DOHH2 (cell line): ENCODE measurements around the gene RBM38.

ENCODE experiments used
- H3F3A ChIP-seq: fragments of 200-600 bp; sonication (generic), shearing (Covaris generic); 2 replicates; pipeline ENCODE4 v1.6.0; 2016; ENCODE audit warnings: antibody characterized with exemption, mild to moderate bottlenecking; ENCODE audit not compliant: control insufficient read depth, insufficient read depth
- H3K27ac ChIP-seq: fragments of 200-600 bp; sonication (generic); 2 replicates; pipeline ENCODE4 v1.5.1; 2014; ENCODE audit warnings: low read depth, mild to moderate bottlenecking, low read length, moderate library complexity
- H3K27me3 ChIP-seq: fragments of 200-600 bp; sonication (generic); 2 replicates; pipeline ENCODE4 v1.6.1; 2014; ENCODE audit warnings: mild to moderate bottlenecking, low read length, mixed read lengths; ENCODE audit not compliant: control insufficient read depth
- H3K36me3 ChIP-seq: fragments of 200-600 bp; sonication (generic); 2 replicates; pipeline ENCODE4 v1.6.1; 2014; ENCODE audit warnings: mild to moderate bottlenecking, low read length, moderate library complexity, mixed read lengths; ENCODE audit not compliant: control insufficient read depth
- H3K4me1 ChIP-seq: fragments of 200-600 bp; sonication (generic); 2 replicates; pipeline ENCODE4 v1.6.1; 2014; ENCODE audit warnings: mild to moderate bottlenecking, low read length, mixed read lengths; ENCODE audit not compliant: control insufficient read depth
- H3K4me2 ChIP-seq: fragments of 200-600 bp; sonication (generic); 2 replicates; pipeline ENCODE4 v1.6.0; 2014; ENCODE audit warnings: mild to moderate bottlenecking, low read length, moderate library complexity
- H3K4me3 ChIP-seq: fragments of 200-600 bp; sonication (generic); 2 replicates; pipeline ENCODE4 v1.5.1; 2014; ENCODE audit warnings: mild to moderate bottlenecking, low read length, mixed read lengths
- H3K79me2 ChIP-seq: fragments of 200-600 bp; sonication (generic); 2 replicates; pipeline ENCODE4 v1.6.1; 2014; ENCODE audit warnings: mild to moderate bottlenecking, low read length, mixed read lengths; ENCODE audit not compliant: control insufficient read depth
- H3K9me2 ChIP-seq: fragments of 200-600 bp; sonication (generic); replicated peaks from 2 replicates; pipeline ENCODE4 v1.6.1; 2014; ENCODE audit warnings: mild to moderate bottlenecking, low read length, mixed read lengths; ENCODE audit not compliant: control insufficient read depth
- H3K9me3 ChIP-seq: fragments of 200-600 bp; sonication (generic); 2 replicates; pipeline ENCODE4 v1.6.1; 2014; ENCODE audit warnings: antibody characterized with exemption, low read length, mixed read lengths; ENCODE audit not compliant: control insufficient read depth, insufficient read depth
- H4K20me1 ChIP-seq: fragments of 200-600 bp; sonication (generic); 2 replicates; pipeline ENCODE4 v1.6.0; 2014; ENCODE audit warnings: low read depth, mild to moderate bottlenecking, antibody characterized with exemption, low read length, moderate library complexity; ENCODE audit not compliant: control insufficient read depth, insufficient read depth
- CTCF ChIP-seq: fragments of 200-600 bp; sonication (generic); IDR thresholded peaks from one replicate; pipeline ENCODE4 v1.5.1; 2014; ENCODE audit warnings: antibody characterized with exemption, mild to moderate bottlenecking, low read depth, low read length; ENCODE audit not compliant: poor library complexity, severe bottlenecking
- EZH2phosphoT487 ChIP-seq: fragments of 200-600 bp; sonication (generic); IDR thresholded peaks from 2 replicates; pipeline ENCODE4 v1.6.1; 2017; ENCODE audit warnings: borderline replicate concordance, mild to moderate bottlenecking, antibody characterized with exemption, low read length, moderate library complexity, mixed read lengths

RBM38 gene

GRCh38 chr20:57353351-57353750 is 37.8 kb upstream of the RBM38 start:
- no peaks in the 10 kb centered on the region for H3K27me3 ChIP-seq
- peaks cover 29% of the 10 kb centered on the region for H3K36me3 ChIP-seq
- H3F3A ChIP-seq: peaks cover 9% of the 10 kb centered on the region
- H3K27ac ChIP-seq: no peak overlapping the region
- peaks cover 37% of the 10 kb centered on the region for H3K79me2 ChIP-seq
- H3K9me2 ChIP-seq: no peaks in the 10 kb centered on the region
- TF ChIP-seq EZH2phosphoT487 (no peak), CTCF (peak; percentile 11)
- H4K20me1 ChIP-seq: peaks cover 17% of the 10 kb centered on the region
- H3K4me2 ChIP-seq: no peak overlapping the region
- H3K4me3 ChIP-seq: no peak overlapping the region
- H3K9me3 ChIP-seq: no peaks in the 10 kb centered on the region
- H3K4me1 ChIP-seq: peaks cover 17% of the 10 kb centered on the region

GRCh38 chr20:57361517-57361916 is 29.7 kb upstream of the RBM38 start:
- Histone ChIP-seq H3K4me2 (no peak overlapping the region), H4K20me1 (0 out of 2 replicates have a peak, but pooled peaks cover 3% of the 10 kb centered on the region), H3K27me3 (no peaks in the 10 kb centered on the region), H3K36me3 (peaks cover 27% of the 10 kb centered on the region), H3K27ac (no peak overlapping the region), H3K9me2 (no peaks in the 10 kb centered on the region), H3K4me3 (no peak overlapping the region), H3K4me1 (no peaks in the 10 kb centered on the region), H3K79me2 (peaks cover 6% of the 10 kb centered on the region; the same call in 1 of the 2 replicates), H3K9me3 (no peaks in the 10 kb centered on the region), H3F3A (peaks cover under 1% of the 10 kb centered on the region; the same call in 1 of the 2 replicates)
- TF ChIP-seq EZH2phosphoT487 (no peak), CTCF (no peak)

GRCh38 chr20:57364451-57364850 is 26.7 kb upstream of the RBM38 start:
- H3K9me2 ChIP-seq: no peaks in the 10 kb centered on the region
- TF ChIP-seq EZH2phosphoT487: no peak
- TF ChIP-seq CTCF: no peak
- 0 out of 2 replicates have a peak, but pooled peaks cover 7% of the 10 kb centered on the region for H4K20me1 ChIP-seq
- H3K9me3 ChIP-seq: no peaks in the 10 kb centered on the region
- peaks cover 6% of the 10 kb centered on the region; the same call in 1 of the 2 replicates for H3K79me2 ChIP-seq
- H3K36me3 ChIP-seq: peaks cover 56% of the 10 kb centered on the region
- H3K27me3 ChIP-seq: no peaks in the 10 kb centered on the region
- H3K4me1 ChIP-seq: no peaks in the 10 kb centered on the region
- no peak overlapping the region for H3K4me2 ChIP-seq
- no peak overlapping the region for H3K27ac ChIP-seq
- H3K4me3 ChIP-seq: no peak overlapping the region
- H3F3A ChIP-seq: no peaks in the 10 kb centered on the region
